ENCODE measurements around the gene MORN5. TPM values are rescaled to one million over a fixed set of nuclear protein-coding genes. Genes with fewer than 3 reads are reported as not detected.

MORN5 gene
- total and polyA plus RNA-seq, 2 experiments from 2014 or later, result not detected

GRCh38 chr9:122227575-122227900 lies 67.8 kb downstream of the MORN5 start:
- no peak overlapping the region for H3K4me3 ChIP-seq
- H3K36me3 ChIP-seq (ENCODE audit: low read depth), result no peaks in the 10 kb centered on the region
- H4K20me1 ChIP-seq (ENCODE audit: insufficient read depth), result no peaks in the 10 kb centered on the region
- peaks cover 79% of the 10 kb centered on the region for H3K27me3 ChIP-seq (replicated peaks; ENCODE audit: insufficient read depth)
- H3K4me1 ChIP-seq (ENCODE audit: insufficient read depth), result peaks cover 3% of the 10 kb centered on the region; the same call in 1 of the 2 replicates
- in situ Hi-C loops (cut with MboI), result no loop called here
- H3F3A ChIP-seq (ENCODE audit: insufficient read depth), result peaks cover 9% of the 10 kb centered on the region
- no peak overlapping the region for H2AFZ ChIP-seq
- no peak overlapping the region for H3K9ac ChIP-seq
- no peak for DNase-seq
- no peak overlapping the region for H3K27ac ChIP-seq
- H3K9me2 ChIP-seq (ENCODE audit: insufficient read depth), result no peaks in the 10 kb centered on the region
- H3K79me2 ChIP-seq (ENCODE audit: insufficient read depth), result no peaks in the 10 kb centered on the region
- no peak overlapping the region for H3K4me2 ChIP-seq (ENCODE audit: unreplicated experiment)
- TF ChIP-seq EZH2phosphoT487 (IDR thresholded peaks at IDR 0.05; ENCODE audit: insufficient read depth, low read depth), result peak; percentile 78; the same call in 1 of the 2 replicates
- peak; percentile 99 for TF ChIP-seq EZH2 (IDR thresholded peaks at IDR 0.05; ENCODE audit: insufficient read depth, poor library complexity, severe bottlenecking)
- WGBS, 2 experiments (ENCODE audit: low coverage in 1 of 2, low lambda C conversion rate in 2 of 2, missing lambda C conversion rate in 2 of 2), result 19 to 33% methylated on average over 10 of the region's 10 CpGs
- no peaks in the 10 kb centered on the region for H3K9me3 ChIP-seq (ENCODE audit: low read depth)

- peak; percentile 32 for DNase-seq
- 2 to 3% methylated on average over 26 to 38 of the region's 38 CpGs for WGBS, 2 experiments (ENCODE audit: low coverage in 1 of 2, low lambda C conversion rate in 2 of 2, missing lambda C conversion rate in 2 of 2)
- Histone ChIP-seq H3K27ac (no peak overlapping the region), H3K9me2 (ENCODE audit: insufficient read depth) (no peaks in the 10 kb centered on the region), H2AFZ (peak overlapping the region; percentile 60), H4K20me1 (ENCODE audit: insufficient read depth) (no peaks in the 10 kb centered on the region), H3F3A (ENCODE audit: insufficient read depth) (peaks cover 9% of the 10 kb centered on the region), H3K4me2 (ENCODE audit: unreplicated experiment) (peak overlapping the region; percentile 61), H3K79me2 (ENCODE audit: insufficient read depth) (no peaks in the 10 kb centered on the region), H3K4me3 (peak overlapping the region; percentile 53), H3K36me3 (ENCODE audit: low read depth) (no peaks in the 10 kb centered on the region), H3K9me3 (ENCODE audit: low read depth) (no peaks in the 10 kb centered on the region), H3K4me1 (ENCODE audit: insufficient read depth) (peaks cover 3% of the 10 kb centered on the region; the same call in 1 of the 2 replicates), H3K9ac (no peak overlapping the region), H3K27me3 (replicated peaks; ENCODE audit: insufficient read depth) (peaks cover 73% of the 10 kb centered on the region)
- in situ Hi-C loops (cut with MboI), result no loop called here
- peak; percentile 90 for TF ChIP-seq EZH2phosphoT487 (IDR thresholded peaks at IDR 0.05; ENCODE audit: insufficient read depth, low read depth)
- peak; percentile 95 for TF ChIP-seq EZH2 (IDR thresholded peaks at IDR 0.05; ENCODE audit: insufficient read depth, poor library complexity, severe bottlenecking)
Observed at GRCh38 chr9:122228191-122228567, 68.5 kb downstream of the MORN5 start.

GRCh38 chr9:122228568-122229484 lies 69.1 kb downstream of the MORN5 start, which contains the start of gene LHX6:
TSS of gene LHX6 (minus strand) at chr9:122228957. CDS start at chr9:122228740, 217 bp downstream.
- peak within 1 kb of the TSS; percentile 61 for H3K4me2 ChIP-seq (ENCODE audit: unreplicated experiment)
- no peaks in the 10 kb centered on the region for H3K79me2 ChIP-seq (ENCODE audit: insufficient read depth)
- in situ Hi-C loops (cut with MboI), result no loop called here
- peak within 1 kb of the TSS; percentile 53 for H3K4me3 ChIP-seq
- WGBS, 2 experiments (ENCODE audit: low coverage in 1 of 2, low lambda C conversion rate in 2 of 2, missing lambda C conversion rate in 2 of 2), result 3% methylated on average over 36 to 58 of the region's 70 CpGs
- no peak within 1 kb of the TSS for H3K9ac ChIP-seq
- peak within 1 kb of the TSS; percentile 60 for H2AFZ ChIP-seq
- no peaks in the 10 kb centered on the region for H3K36me3 ChIP-seq (ENCODE audit: low read depth)
- H3F3A ChIP-seq (ENCODE audit: insufficient read depth), result peaks cover 9% of the 10 kb centered on the region
- H3K9me2 ChIP-seq (ENCODE audit: insufficient read depth), result no peaks in the 10 kb centered on the region
- DNase-seq, result peak; percentile 66
- H3K27me3 ChIP-seq (replicated peaks; ENCODE audit: insufficient read depth), result peaks cover 67% of the 10 kb centered on the region
- no peak for TF ChIP-seq EZH2 (IDR thresholded peaks at IDR 0.05; ENCODE audit: insufficient read depth, poor library complexity, severe bottlenecking)
- no peak for TF ChIP-seq EZH2phosphoT487 (IDR thresholded peaks at IDR 0.05; ENCODE audit: insufficient read depth, low read depth)
- H4K20me1 ChIP-seq (ENCODE audit: insufficient read depth), result no peaks in the 10 kb centered on the region
- H3K27ac ChIP-seq, result no peak within 1 kb of the TSS
- H3K9me3 ChIP-seq (ENCODE audit: low read depth), result no peaks in the 10 kb centered on the region
- H3K4me1 ChIP-seq (ENCODE audit: insufficient read depth), result peaks cover 3% of the 10 kb centered on the region; the same call in 1 of the 2 replicates

- H3K79me2 ChIP-seq (ENCODE audit: insufficient read depth), result no peaks in the 10 kb centered on the region
- no peak for DNase-seq
- H3K4me1 ChIP-seq (ENCODE audit: insufficient read depth), result peaks cover 3% of the 10 kb centered on the region; the same call in 1 of the 2 replicates
- peaks cover 9% of the 10 kb centered on the region for H3F3A ChIP-seq (ENCODE audit: insufficient read depth)
- H2AFZ ChIP-seq, result no peak overlapping the region
- 26 to 27% methylated on average over 4 of the region's 4 CpGs for WGBS, 2 experiments (ENCODE audit: low coverage in 1 of 2, low lambda C conversion rate in 2 of 2, missing lambda C conversion rate in 2 of 2)
- H3K4me2 ChIP-seq (ENCODE audit: unreplicated experiment), result no peak overlapping the region
- peaks cover 60% of the 10 kb centered on the region for H3K27me3 ChIP-seq (replicated peaks; ENCODE audit: insufficient read depth)
- H3K9me3 ChIP-seq (ENCODE audit: low read depth), result no peaks in the 10 kb centered on the region
- in situ Hi-C loops (cut with MboI), result no loop called here
- no peak overlapping the region for H3K9ac ChIP-seq
- no peaks in the 10 kb centered on the region for H3K9me2 ChIP-seq (ENCODE audit: insufficient read depth)
- no peak for TF ChIP-seq EZH2phosphoT487 (IDR thresholded peaks at IDR 0.05; ENCODE audit: insufficient read depth, low read depth)
- no peaks in the 10 kb centered on the region for H3K36me3 ChIP-seq (ENCODE audit: low read depth)
- no peak overlapping the region for H3K4me3 ChIP-seq
- H4K20me1 ChIP-seq (ENCODE audit: insufficient read depth), result no peaks in the 10 kb centered on the region
- no peak overlapping the region for H3K27ac ChIP-seq
Observed at GRCh38 chr9:122229485-122229837, 69.8 kb downstream of the MORN5 start.

Data from GM23248 (cell line).